HEK293 (cell line): ENCODE results near the gene LUZP4.

Experiments used
- ATF2 ChIP-seq: fragments of 450-650 bp; formaldehyde crosslinking; IDR thresholded peaks from 2 replicates; pipeline ENCODE4 v1.5.1; 2016; ENCODE audit warnings: missing biosample characterization, missing genetic modification characterization, low read depth
- GLIS1 ChIP-seq: fragments of 450-650 bp; formaldehyde crosslinking; IDR thresholded peaks from 2 replicates; pipeline ENCODE4 v1.5.1; 2016; ENCODE audit warnings: missing biosample characterization, missing genetic modification characterization
- HIC1 ChIP-seq: fragments of 450-650 bp; formaldehyde crosslinking; IDR thresholded peaks from 2 replicates; pipeline ENCODE4 v1.5.1; 2016; ENCODE audit warnings: missing biosample characterization, missing genetic modification characterization
- MEIS1 ChIP-seq: sonication (generic); formaldehyde crosslinking; IDR thresholded peaks from 2 replicates; pipeline ENCODE4 v1.8.1; 2022; ENCODE audit warnings: missing genetic modification reagents, mild to moderate bottlenecking, borderline replicate concordance
- OSR2 ChIP-seq: fragments of 450-650 bp; formaldehyde crosslinking; IDR thresholded peaks from 2 replicates; pipeline ENCODE4 v1.5.1; 2016; ENCODE audit warnings: missing biosample characterization, missing genetic modification characterization
- PRDM1 ChIP-seq: fragments of 450-650 bp; formaldehyde crosslinking; IDR thresholded peaks from 2 replicates; pipeline ENCODE4; 2016; ENCODE audit warnings: missing biosample characterization, missing genetic modification characterization
- TCF7L2 ChIP-seq: IDR thresholded peaks from 2 replicates; pipeline ENCODE4 v1.6.1; 2011; ENCODE audit warnings: low read depth, mild to moderate bottlenecking, inconsistent platforms, low read length, moderate library complexity, borderline replicate concordance
- TRIM28 ChIP-seq: IDR thresholded peaks from 2 replicates; pipeline ENCODE4 v1.6.1; 2011; ENCODE audit warnings: low read length, control low read depth, borderline replicate concordance
- ZBTB20 ChIP-seq: fragments of 450-650 bp; formaldehyde crosslinking; IDR thresholded peaks from 2 replicates; pipeline ENCODE4 v1.5.1; 2016; ENCODE audit warnings: missing biosample characterization, missing genetic modification characterization
- ZBTB21 ChIP-seq: fragments of 450-650 bp; formaldehyde crosslinking; IDR thresholded peaks from 2 replicates; pipeline ENCODE4 v1.5.1; 2017; ENCODE audit warnings: missing biosample characterization, missing genetic modification characterization
- ZNF366 ChIP-seq: fragments of 450-650 bp; formaldehyde crosslinking; conservative IDR thresholded peaks from 2 replicates; pipeline ENCODE4 v1.5.1; 2016; ENCODE audit warnings: missing biosample characterization, missing genetic modification characterization
- ZNF426 ChIP-seq: fragments of 450-650 bp; formaldehyde crosslinking; IDR thresholded peaks from 2 replicates; pipeline ENCODE4 v1.5.1; 2017; ENCODE audit warnings: missing biosample characterization, missing genetic modification characterization, mild to moderate bottlenecking, inconsistent platforms, moderate library complexity
- ZNF48 ChIP-seq: fragments of 450-650 bp; formaldehyde crosslinking; IDR thresholded peaks from 2 replicates; pipeline ENCODE4 v1.5.1; 2016; ENCODE audit warnings: missing biosample characterization, missing genetic modification characterization
- ZNF514 ChIP-seq: fragments of 450-650 bp; formaldehyde crosslinking; IDR thresholded peaks from 2 replicates; pipeline ENCODE4 v1.5.1; 2016; ENCODE audit warnings: missing biosample characterization, missing genetic modification characterization
- ZNF529 ChIP-seq: fragments of 450-650 bp; formaldehyde crosslinking; IDR thresholded peaks from 2 replicates; pipeline ENCODE4 v1.5.1; 2017; ENCODE audit warnings: missing genetic modification characterization, missing biosample characterization; ENCODE audit not compliant: insufficient replicate concordance
- ZNF624 ChIP-seq: fragments of 450-650 bp; formaldehyde crosslinking; IDR thresholded peaks from 2 replicates; pipeline ENCODE4 v1.5.1; 2017; ENCODE audit warnings: missing biosample characterization, missing genetic modification characterization
- ZNF76 ChIP-seq: fragments of 450-650 bp; formaldehyde crosslinking; IDR thresholded peaks from 2 replicates; pipeline ENCODE4; 2016; ENCODE audit warnings: low read depth, missing biosample characterization, missing genetic modification characterization, borderline replicate concordance
- TF ChIP-seq, protein P1 (sequence below): fragments of 450-650 bp; formaldehyde crosslinking; IDR thresholded peaks from 2 replicates; pipeline ENCODE4 v1.5.1; 2016; ENCODE audit warnings: missing biosample characterization, missing genetic modification characterization, low read depth
- TF ChIP-seq, protein P2 (sequence below): fragments of 450-650 bp; formaldehyde crosslinking; IDR thresholded peaks from 2 replicates; pipeline ENCODE4 v1.5.1; 2017; ENCODE audit warnings: missing biosample characterization, missing genetic modification characterization
- TF ChIP-seq, protein P3 (sequence below): fragments of 450-650 bp; formaldehyde crosslinking; IDR thresholded peaks from 2 replicates; pipeline ENCODE4 v1.5.1; 2016; ENCODE audit warnings: missing biosample characterization, missing genetic modification characterization
- TF ChIP-seq, protein P4 (sequence below): fragments of 450-650 bp; formaldehyde crosslinking; IDR thresholded peaks from 2 replicates; pipeline ENCODE4 v1.5.1; 2017; ENCODE audit warnings: missing biosample characterization, missing genetic modification characterization
- TF ChIP-seq, protein P5 (sequence below): fragments of 450-650 bp; formaldehyde crosslinking; IDR thresholded peaks from 2 replicates; pipeline ENCODE4 v1.5.1; 2016; ENCODE audit warnings: missing biosample characterization, missing genetic modification characterization

LUZP4 gene

GRCh38 chrX:115259238-115259875 lies 30.2 kb upstream of the LUZP4 start (continued):
- TF ChIP-seq TRIM28: peak; percentile 64; the same call in 1 of the 2 replicates
- TF ChIP-seq MEIS1: peak; percentile 62; the same call in 1 of the 2 replicates
- no peak for TF ChIP-seq ZNF529
- TF ChIP-seq, protein P1, sequence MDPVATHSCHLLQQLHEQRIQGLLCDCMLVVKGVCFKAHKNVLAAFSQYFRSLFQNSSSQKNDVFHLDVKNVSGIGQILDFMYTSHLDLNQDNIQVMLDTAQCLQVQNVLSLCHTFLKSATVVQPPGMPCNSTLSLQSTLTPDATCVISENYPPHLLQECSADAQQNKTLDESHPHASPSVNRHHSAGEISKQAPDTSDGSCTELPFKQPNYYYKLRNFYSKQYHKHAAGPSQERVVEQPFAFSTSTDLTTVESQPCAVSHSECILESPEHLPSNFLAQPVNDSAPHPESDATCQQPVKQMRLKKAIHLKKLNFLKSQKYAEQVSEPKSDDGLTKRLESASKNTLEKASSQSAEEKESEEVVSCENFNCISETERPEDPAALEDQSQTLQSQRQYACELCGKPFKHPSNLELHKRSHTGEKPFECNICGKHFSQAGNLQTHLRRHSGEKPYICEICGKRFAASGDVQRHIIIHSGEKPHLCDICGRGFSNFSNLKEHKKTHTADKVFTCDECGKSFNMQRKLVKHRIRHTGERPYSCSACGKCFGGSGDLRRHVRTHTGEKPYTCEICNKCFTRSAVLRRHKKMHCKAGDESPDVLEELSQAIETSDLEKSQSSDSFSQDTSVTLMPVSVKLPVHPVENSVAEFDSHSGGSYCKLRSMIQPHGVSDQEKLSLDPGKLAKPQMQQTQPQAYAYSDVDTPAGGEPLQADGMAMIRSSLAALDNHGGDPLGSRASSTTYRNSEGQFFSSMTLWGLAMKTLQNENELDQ (tag by site-specific recombination): no peak
- TF ChIP-seq, protein P2, sequence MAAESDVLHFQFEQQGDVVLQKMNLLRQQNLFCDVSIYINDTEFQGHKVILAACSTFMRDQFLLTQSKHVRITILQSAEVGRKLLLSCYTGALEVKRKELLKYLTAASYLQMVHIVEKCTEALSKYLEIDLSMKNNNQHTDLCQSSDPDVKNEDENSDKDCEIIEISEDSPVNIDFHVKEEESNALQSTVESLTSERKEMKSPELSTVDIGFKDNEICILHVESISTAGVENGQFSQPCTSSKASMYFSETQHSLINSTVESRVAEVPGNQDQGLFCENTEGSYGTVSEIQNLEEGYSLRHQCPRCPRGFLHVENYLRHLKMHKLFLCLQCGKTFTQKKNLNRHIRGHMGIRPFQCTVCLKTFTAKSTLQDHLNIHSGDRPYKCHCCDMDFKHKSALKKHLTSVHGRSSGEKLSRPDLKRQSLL: no peak
- TF ChIP-seq HIC1 (tag by site-specific recombination): 0 out of 2 replicates have a peak, but pooled peaks have one; percentile 59
- 0 out of 2 replicates have a peak, but pooled peaks have one; percentile 26 for TF ChIP-seq ZNF366 (tag by site-specific recombination)
- TF ChIP-seq PRDM1 (tag by site-specific recombination): no peak
- TF ChIP-seq ZBTB21 (tag by site-specific recombination): no peak
- 0 out of 2 replicates have a peak, but pooled peaks have one; percentile 20 for TF ChIP-seq GLIS1
- TF ChIP-seq ZNF48 (tag by site-specific recombination): no peak
- TF ChIP-seq, protein P3, sequence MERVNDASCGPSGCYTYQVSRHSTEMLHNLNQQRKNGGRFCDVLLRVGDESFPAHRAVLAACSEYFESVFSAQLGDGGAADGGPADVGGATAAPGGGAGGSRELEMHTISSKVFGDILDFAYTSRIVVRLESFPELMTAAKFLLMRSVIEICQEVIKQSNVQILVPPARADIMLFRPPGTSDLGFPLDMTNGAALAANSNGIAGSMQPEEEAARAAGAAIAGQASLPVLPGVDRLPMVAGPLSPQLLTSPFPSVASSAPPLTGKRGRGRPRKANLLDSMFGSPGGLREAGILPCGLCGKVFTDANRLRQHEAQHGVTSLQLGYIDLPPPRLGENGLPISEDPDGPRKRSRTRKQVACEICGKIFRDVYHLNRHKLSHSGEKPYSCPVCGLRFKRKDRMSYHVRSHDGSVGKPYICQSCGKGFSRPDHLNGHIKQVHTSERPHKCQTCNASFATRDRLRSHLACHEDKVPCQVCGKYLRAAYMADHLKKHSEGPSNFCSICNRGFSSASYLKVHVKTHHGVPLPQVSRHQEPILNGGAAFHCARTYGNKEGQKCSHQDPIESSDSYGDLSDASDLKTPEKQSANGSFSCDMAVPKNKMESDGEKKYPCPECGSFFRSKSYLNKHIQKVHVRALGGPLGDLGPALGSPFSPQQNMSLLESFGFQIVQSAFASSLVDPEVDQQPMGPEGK (tag by site-specific recombination): peak; percentile 28; the same call in 1 of the 2 replicates
- no peak; the same call in 1 of the 2 replicates for TF ChIP-seq ATF2
- peak; percentile 15; the same call in 1 of the 2 replicates for TF ChIP-seq ZBTB20 (tag by site-specific recombination)
- peak; percentile 81 for TF ChIP-seq TCF7L2
- no peak for TF ChIP-seq ZNF426 (tag by site-specific recombination)
- TF ChIP-seq, protein P4, sequence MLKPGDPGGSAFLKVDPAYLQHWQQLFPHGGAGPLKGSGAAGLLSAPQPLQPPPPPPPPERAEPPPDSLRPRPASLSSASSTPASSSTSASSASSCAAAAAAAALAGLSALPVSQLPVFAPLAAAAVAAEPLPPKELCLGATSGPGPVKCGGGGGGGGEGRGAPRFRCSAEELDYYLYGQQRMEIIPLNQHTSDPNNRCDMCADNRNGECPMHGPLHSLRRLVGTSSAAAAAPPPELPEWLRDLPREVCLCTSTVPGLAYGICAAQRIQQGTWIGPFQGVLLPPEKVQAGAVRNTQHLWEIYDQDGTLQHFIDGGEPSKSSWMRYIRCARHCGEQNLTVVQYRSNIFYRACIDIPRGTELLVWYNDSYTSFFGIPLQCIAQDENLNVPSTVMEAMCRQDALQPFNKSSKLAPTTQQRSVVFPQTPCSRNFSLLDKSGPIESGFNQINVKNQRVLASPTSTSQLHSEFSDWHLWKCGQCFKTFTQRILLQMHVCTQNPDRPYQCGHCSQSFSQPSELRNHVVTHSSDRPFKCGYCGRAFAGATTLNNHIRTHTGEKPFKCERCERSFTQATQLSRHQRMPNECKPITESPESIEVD (tag by site-specific recombination): peak; percentile 93
- no peak for TF ChIP-seq ZNF624 (tag by site-specific recombination)
- TF ChIP-seq ZNF76 (tag by site-specific recombination): no peak
- TF ChIP-seq OSR2: peak; percentile 75; the same call in 1 of the 2 replicates
- no peak for TF ChIP-seq ZNF514 (tag by site-specific recombination)
- TF ChIP-seq, protein P5, sequence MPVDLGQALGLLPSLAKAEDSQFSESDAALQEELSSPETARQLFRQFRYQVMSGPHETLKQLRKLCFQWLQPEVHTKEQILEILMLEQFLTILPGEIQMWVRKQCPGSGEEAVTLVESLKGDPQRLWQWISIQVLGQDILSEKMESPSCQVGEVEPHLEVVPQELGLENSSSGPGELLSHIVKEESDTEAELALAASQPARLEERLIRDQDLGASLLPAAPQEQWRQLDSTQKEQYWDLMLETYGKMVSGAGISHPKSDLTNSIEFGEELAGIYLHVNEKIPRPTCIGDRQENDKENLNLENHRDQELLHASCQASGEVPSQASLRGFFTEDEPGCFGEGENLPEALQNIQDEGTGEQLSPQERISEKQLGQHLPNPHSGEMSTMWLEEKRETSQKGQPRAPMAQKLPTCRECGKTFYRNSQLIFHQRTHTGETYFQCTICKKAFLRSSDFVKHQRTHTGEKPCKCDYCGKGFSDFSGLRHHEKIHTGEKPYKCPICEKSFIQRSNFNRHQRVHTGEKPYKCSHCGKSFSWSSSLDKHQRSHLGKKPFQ (tag by site-specific recombination): peak; percentile 15; the same call in 1 of the 2 replicates
